GM18861 (cell line): ENCODE data around the gene DYNC1H1.

ENCODE experiments used
- ATAC-seq: cut with Tn5 transposase; IDR thresholded peaks from one replicate; pipeline ENCODE4 v1.9.1; 2021; ENCODE audit not compliant: unreplicated experiment

Gene DYNC1H1

DNA sequence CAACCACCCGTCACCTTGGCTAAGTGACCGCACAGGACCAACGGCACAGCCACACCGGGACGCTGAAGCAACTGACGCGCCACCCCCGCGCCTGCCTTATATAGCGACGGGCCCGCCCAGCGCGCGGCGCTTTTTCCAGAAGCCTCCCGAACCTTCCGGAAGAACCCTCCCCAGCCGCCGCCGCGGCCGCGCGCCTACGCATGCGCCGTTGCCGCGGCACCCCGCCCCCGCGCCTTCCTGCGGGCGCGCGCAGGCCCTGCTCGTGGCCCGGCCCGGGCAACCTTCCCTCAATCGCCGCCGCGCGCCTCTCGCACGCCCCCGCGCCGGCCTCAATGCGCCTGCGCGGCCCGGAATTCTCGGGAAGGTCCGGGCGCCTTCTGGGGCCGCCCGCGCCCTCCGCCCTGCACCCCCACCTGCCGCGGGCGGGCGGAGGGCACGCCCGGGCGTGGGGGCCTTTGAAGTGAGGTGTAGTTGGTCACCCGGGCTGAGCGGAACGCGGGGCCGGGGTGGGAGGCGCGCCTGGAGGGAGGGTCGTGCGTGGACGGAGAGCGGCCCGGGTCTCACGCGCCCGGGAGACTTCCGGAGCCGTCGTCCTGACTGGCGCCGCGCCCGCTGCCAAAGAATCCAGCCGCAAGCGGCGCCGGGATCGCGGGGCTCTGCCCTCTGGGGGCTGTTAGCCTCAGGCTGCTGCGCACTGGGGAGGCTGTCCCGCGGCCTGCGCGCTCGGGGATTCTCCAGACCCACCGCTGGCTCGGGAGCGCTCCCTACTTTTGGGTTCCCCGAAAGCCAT lies 122.8 kb downstream of the DYNC1H1 start, which contains the start of gene HSP90AA1:
Gene HSP90AA1 (minus strand): TSS at position 73 of the 790 bp plus-strand sequence. CDS start 666 bp downstream, outside the sequence.
- peak; percentile 70 for ATAC-seq

DNA sequence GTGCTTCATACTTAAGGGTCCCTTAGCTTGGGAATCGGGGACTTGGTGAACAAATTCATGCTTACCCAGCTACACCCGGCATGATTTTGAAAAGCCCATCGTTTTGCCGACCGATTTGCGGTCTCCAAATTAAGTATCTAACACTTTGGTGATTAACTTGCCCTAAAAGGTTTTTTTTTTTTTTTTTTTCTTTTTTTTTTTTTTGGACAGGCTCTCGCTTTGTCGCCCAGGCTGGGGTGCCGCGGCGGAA lies 123.3 kb downstream of the DYNC1H1 start:
- no peak for ATAC-seq

- no peak for ATAC-seq
These were observed 123.8 kb downstream of the DYNC1H1 start for GRCh38 chr14:102088012-102088792.

DNA sequence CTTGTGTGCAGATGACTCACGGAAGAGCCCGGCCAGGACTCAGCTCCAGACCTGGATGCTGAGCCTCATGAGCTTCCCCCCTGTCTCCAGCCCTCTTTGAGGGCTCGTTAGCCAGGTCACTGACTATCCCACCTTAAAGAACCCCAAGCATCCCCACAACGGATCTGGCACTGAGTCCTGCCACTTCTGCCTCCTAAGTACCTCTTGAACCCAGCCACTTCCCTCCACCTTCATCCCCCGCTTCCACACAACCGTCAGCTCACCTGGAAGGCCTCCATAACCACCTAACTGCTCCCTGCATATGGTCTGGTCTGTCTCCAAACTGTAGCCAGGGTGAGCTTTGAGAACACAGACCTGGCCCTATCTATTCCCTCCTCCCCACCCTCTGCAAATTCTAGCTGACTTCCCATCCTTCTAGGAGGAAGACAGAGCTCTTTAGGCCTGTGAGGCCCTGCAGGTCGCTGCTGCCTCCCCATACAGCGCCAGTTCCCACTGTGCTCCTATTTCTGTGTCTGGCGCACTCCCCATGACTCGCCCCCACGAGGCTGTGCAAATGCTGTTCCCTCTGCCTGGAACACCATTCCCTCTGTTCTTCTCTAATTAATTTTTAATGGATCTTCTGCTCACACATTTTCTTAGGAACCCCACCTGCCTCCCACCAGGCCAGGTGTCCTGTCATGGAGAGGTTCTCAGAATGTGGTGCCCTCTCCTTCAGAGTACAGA lies 125.4 kb downstream of the DYNC1H1 start:
- no peak for ATAC-seq

GRCh38 chr14:102090713-102091112 lies 126.3 kb downstream of the DYNC1H1 start:
- no peak for ATAC-seq

GRCh38 chr14:102092806-102093205 lies 128.4 kb downstream of the DYNC1H1 start:
- ATAC-seq: no peak

GRCh38 chr14:102094101-102094500 lies 129.7 kb downstream of the DYNC1H1 start:
- ATAC-seq: no peak

DNA sequence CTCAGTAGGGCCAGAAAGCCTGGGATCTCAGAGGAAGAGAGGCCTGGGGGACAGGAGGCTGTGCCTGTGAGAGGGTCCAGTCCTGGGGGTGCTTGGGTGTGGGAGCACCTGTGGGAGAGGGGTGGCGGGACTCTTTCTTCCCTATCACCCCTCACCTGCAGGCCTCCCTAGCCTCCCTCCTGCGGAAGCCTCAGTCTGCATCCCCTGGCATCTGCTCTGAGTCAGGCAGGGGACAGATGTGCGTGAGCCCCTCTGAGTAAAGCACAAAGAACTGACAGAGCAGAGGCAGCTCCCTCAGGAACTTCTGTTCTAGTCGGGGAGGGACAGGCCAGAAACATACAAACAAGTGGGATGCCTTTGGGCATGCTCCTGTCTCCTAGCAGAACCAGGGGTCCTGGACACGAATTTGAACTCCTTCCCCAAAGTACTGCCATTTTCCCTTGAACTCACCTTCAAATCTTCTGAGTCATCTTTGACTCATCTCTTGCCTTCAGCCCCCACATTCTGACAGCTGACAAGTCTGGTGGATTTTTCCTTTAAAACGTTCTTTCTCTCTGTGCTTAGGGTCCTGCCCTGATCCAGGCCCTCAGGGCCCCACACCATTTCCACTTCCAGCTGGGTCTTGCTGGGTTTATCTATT lies 131.0 kb downstream of the DYNC1H1 start:
- ATAC-seq: no peak

DNA sequence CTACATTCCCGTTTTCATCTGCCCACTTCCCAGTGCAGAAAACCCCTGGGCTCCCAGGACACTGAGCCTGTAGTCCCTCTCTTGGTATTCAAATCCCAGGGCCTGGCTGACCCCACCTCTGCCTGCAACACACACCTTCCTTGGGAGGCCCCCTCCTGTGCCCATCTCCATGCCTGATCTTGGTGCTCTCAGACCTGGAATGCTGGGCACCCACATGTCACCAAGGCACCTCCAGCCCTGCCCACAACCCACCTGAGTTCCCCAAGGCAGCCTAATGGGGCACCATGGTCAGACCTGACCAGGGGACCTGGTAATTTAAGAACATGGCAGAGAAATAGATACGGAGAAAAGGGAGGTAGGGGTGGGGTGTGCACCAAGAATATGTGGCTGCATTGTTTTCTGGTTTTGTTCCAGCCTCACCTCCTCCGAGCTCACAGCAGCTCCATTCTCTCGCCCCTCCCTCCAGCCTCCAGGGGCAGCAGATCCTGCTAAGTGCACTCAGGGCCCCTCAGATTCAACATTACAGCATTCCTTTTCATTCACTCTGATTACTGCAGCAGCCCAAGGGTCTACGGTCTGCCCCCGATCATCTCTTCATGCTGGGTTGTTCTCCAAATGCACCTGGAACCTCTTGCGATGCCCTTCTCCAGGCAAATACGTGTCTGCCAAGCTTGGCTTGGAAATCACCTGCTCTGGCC lies 131.6 kb downstream of the DYNC1H1 start:
- no peak for ATAC-seq

- no peak for ATAC-seq
These were observed 132.3 kb downstream of the DYNC1H1 start for GRCh38 chr14:102096569-102097188.

GRCh38 chr14:102097441-102098135 lies 133.2 kb downstream of the DYNC1H1 start:
- no peak for ATAC-seq

DNA sequence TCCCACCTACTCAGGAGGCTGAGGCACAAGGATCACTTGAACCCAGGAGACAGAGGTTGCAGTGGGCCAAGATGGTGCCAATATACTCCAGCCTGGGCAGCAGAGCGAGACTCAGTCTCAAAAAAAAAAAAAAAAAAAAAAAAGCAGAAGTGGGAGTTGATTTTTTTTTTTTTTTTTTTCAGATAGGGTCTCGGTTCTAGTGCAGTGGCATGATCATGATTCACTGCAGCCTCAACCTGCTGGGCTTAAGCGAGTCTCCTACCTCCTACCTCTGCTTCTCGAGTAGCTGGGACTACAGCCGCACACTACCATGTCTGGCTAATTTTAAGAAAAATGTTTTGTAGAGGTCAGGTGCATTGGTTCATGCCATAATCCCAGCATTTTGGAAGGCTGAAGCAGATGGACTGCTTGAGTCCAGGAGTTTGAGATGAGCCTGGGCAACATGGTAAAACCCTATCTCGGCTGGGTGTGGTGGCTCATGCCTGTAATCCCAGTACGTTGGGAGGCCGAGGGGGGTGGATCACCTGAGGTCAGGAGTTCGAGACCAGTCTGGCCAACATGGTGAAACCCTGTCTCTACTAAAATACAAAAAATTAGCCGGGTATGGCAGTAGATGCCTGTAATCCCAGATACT lies 138.8 kb downstream of the DYNC1H1 start:
- ATAC-seq: no peak

DNA sequence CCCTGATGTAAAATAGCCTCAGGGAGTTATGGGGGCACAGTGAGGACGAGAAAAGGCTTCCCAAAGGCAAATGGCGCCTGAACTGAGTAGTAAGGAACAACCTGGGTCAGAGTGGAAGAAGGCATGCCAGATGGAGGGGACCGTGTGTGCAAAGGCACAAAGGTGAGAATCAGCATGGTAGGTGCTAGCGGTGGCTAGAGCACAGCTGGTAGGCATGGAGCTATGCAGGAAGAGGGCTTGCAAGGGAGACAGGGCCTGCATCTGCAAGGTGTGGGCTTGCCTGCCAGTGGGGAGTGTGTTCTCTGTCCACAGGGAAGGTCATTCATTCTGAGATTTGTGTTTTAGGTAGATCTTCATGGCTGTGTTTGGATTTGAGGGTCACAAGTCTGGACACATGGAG lies 141.0 kb downstream of the DYNC1H1 start:
- no peak for ATAC-seq
